RPMI7951 (cell line): Measurements from ENCODE around the gene CISD3. TPM values are rescaled to one million over a fixed set of nuclear protein-coding genes. Genes with fewer than 3 reads are reported as not detected.
"Not testable (repeated sequence)": the region's sequence is repeated elsewhere in the genome, so short reads cannot be mapped to it uniquely, and the experiment has no call there.

Experiments
- DNase-seq: peaks from one replicate; pipeline ENCODE4 v3.0.0-alpha.2; 2012; ENCODE audit warnings: low read depth
- total RNA-seq: library from RNA; depleted of rRNA; stranded (reverse); fragments of >200 nt; shearing (Covaris generic); gene quantifications from 2 replicates; pipeline ENCODE4 v1.2.3, GENCODE V29; 2014

CISD3 gene
- total RNA-seq, 1 experiment from 2014 or later: 6.0 TPM

- DNase-seq: no peak
Observed at GRCh38 chr17:38707678-38708351, 22.3 kb upstream of the CISD3 start.

GRCh38 chr17:38709104-38709820 lies 20.9 kb upstream of the CISD3 start:
- no peak for DNase-seq

GRCh38 chr17:38709864-38710603 lies 20.1 kb upstream of the CISD3 start:
- no peak for DNase-seq

- no peak for DNase-seq
Observed at GRCh38 chr17:38710604-38710962, 19.6 kb upstream of the CISD3 start.

- DNase-seq: no peak
Observed at GRCh38 chr17:38710985-38711384, 19.2 kb upstream of the CISD3 start.

- DNase-seq: no peak
Observed at GRCh38 chr17:38711792-38712571, 18.2 kb upstream of the CISD3 start.

- no peak for DNase-seq
Observed at GRCh38 chr17:38712593-38712992, 17.5 kb upstream of the CISD3 start.

- DNase-seq: no peak
Observed at GRCh38 chr17:38713456-38714075, 16.6 kb upstream of the CISD3 start.

- no peak for DNase-seq
Observed at GRCh38 chr17:38715216-38715943, 14.8 kb upstream of the CISD3 start.

- DNase-seq: no peak
Observed at GRCh38 chr17:38716368-38717005, 13.7 kb upstream of the CISD3 start.

GRCh38 chr17:38717139-38717745 lies 12.9 kb upstream of the CISD3 start:
- DNase-seq: no peak

GRCh38 chr17:38719289-38719942 lies 10.7 kb upstream of the CISD3 start:
- no peak for DNase-seq

GRCh38 chr17:38719943-38720641 lies 10.0 kb upstream of the CISD3 start:
- no peak for DNase-seq

- DNase-seq: no peak
Observed at GRCh38 chr17:38720941-38721340, 9.2 kb upstream of the CISD3 start.

- DNase-seq: no peak
Observed at GRCh38 chr17:38721802-38722201, 8.3 kb upstream of the CISD3 start.

- DNase-seq: no peak
Observed at GRCh38 chr17:38724337-38724988, 5.7 kb upstream of the CISD3 start.

- no peak for DNase-seq
Observed at GRCh38 chr17:38725066-38725465, 5.1 kb upstream of the CISD3 start.

GRCh38 chr17:38726145-38726544 lies 4.0 kb upstream of the CISD3 start:
- not testable (repeated sequence) for DNase-seq
